GM21360 (cell line): ENCODE measurements around the gene CCDC158.
"Not testable (repeated sequence)": the region's sequence is repeated elsewhere in the genome, so short reads cannot be mapped to it uniquely, and the experiment has no call there.

Experiments
- ATAC-seq: cut with Tn5 transposase; IDR thresholded peaks from one replicate; pipeline ENCODE4 v1.9.1; 2021; ENCODE audit warnings: mild to moderate bottlenecking, moderate library complexity; ENCODE audit not compliant: unreplicated experiment

Gene CCDC158

GRCh38 chr4:76420762-76421581 is at the start of gene CCDC158:
Gene CCDC158 (minus strand): TSS chr4:76421141. CDS start chr4:76403207, 17,934 bp downstream.
- no peak for ATAC-seq

- ATAC-seq: no peak
Measured at GRCh38 chr4:76470532-76470931, 49.6 kb upstream of the CCDC158 start.

GRCh38 chr4:76470064-76470463 is 49.1 kb upstream of the CCDC158 start:
- no peak for ATAC-seq

- no peak for ATAC-seq
Measured at GRCh38 chr4:76463568-76463967, 42.6 kb upstream of the CCDC158 start.

GRCh38 chr4:76459291-76459723 is 38.4 kb upstream of the CCDC158 start:
- ATAC-seq: no peak

GRCh38 chr4:76458825-76459224 is 37.9 kb upstream of the CCDC158 start:
- no peak for ATAC-seq

GRCh38 chr4:76458297-76458696 is 37.4 kb upstream of the CCDC158 start:
- no peak for ATAC-seq

GRCh38 chr4:76457885-76458284 is 36.9 kb upstream of the CCDC158 start:
- ATAC-seq: no peak

- not testable (repeated sequence) for ATAC-seq
Measured at GRCh38 chr4:76454073-76454472, 33.1 kb upstream of the CCDC158 start.

- no peak for ATAC-seq
Measured at GRCh38 chr4:76453232-76453631, 32.3 kb upstream of the CCDC158 start.

- ATAC-seq: no peak
Measured at GRCh38 chr4:76449833-76450232, 28.9 kb upstream of the CCDC158 start.

- ATAC-seq: no peak
Measured at GRCh38 chr4:76449362-76449767, 28.4 kb upstream of the CCDC158 start.

- no peak for ATAC-seq
Measured at GRCh38 chr4:76448211-76448610, 27.3 kb upstream of the CCDC158 start.

GRCh38 chr4:76447393-76447851 is 26.5 kb upstream of the CCDC158 start:
- ATAC-seq: no peak

- ATAC-seq: no peak
Measured at GRCh38 chr4:76445911-76446310, 25.0 kb upstream of the CCDC158 start.

GRCh38 chr4:76443376-76443775 is 22.4 kb upstream of the CCDC158 start:
- no peak for ATAC-seq

GRCh38 chr4:76442807-76443206 is 21.9 kb upstream of the CCDC158 start:
- no peak for ATAC-seq

GRCh38 chr4:76441881-76442280 is 20.9 kb upstream of the CCDC158 start:
- ATAC-seq: no peak

- ATAC-seq: no peak
Measured at GRCh38 chr4:76439491-76439890, 18.6 kb upstream of the CCDC158 start.

GRCh38 chr4:76435528-76436319 is 14.8 kb upstream of the CCDC158 start:
- ATAC-seq: no peak

GRCh38 chr4:76434901-76435527 is 14.1 kb upstream of the CCDC158 start, which contains the start of gene SHROOM3:
Gene SHROOM3 (plus strand): TSS chr4:76435229. CDS start chr4:76436053, 824 bp downstream.
- ATAC-seq: no peak
